ENCODE results near the gene AJUBA. TPM values are rescaled to one million over a fixed set of nuclear protein-coding genes. Genes with fewer than 3 reads are reported as not detected.
A peak's percentile ranks its signal among the peaks of the same experiment; 100 is the strongest.

AJUBA gene
- total RNA-seq, 4 donors from 2014 or later, result 18.4 to 40.5 (median 34.8) TPM

GRCh38 chr14:22978487-22978837 lies 3.9 kb downstream of the AJUBA start:
- TF ChIP-seq POLR2A (IDR thresholded peaks at IDR 0.05), result no peak
- no peak for TF ChIP-seq CTCF (IDR thresholded peaks at IDR 0.05)
- DNase-seq, result no peak
- H3K9me3 ChIP-seq, result no peaks in the 10 kb centered on the region
- intact Hi-C loops (cut with DNase I), result no loop called here
- H3K4me1 ChIP-seq, result peaks cover 29 to 48% of the 10 kb centered on the region in 2 donors
- whole genome bisulfite sequencing, 2 donors, result 68 to 78% methylated on average over 3 of the region's 3 CpGs
- H3K4me3 ChIP-seq (replicated peaks in 1 of 3), result no peak overlapping the region
- peaks cover 0 to 7% of the 10 kb centered on the region in 2 donors for H3K36me3 ChIP-seq
- H3K27ac ChIP-seq, result peak overlapping the region; percentile 81 to 89 (median 87)
- H3K27me3 ChIP-seq, result no peaks in the 10 kb centered on the region

- Histone ChIP-seq H3K27me3 (no peaks in the 10 kb centered on the region), H3K9me3 (no peaks in the 10 kb centered on the region), H3K36me3 (peaks cover 0 to 7% of the 10 kb centered on the region in 2 donors), H3K4me3 (replicated peaks in 1 of 3) (no peak overlapping the region), H3K4me1 (peaks cover 28 to 42% of the 10 kb centered on the region in 2 donors), H3K27ac (peak overlapping the region; percentile 81 to 89 (median 87))
- no peak for TF ChIP-seq CTCF (IDR thresholded peaks at IDR 0.05)
- peak in 1 of 2 donors; percentile 35 for TF ChIP-seq POLR2A (IDR thresholded peaks at IDR 0.05)
- DNase-seq, result peak; percentile 90 to 94
- WGBS, 2 donors, result 23 to 31% methylated on average over 6 to 8 of the region's 8 CpGs
- intact Hi-C loops (cut with DNase I), result no loop called here
These were observed 4.5 kb downstream of the AJUBA start for GRCh38 chr14:22977684-22978486.

GRCh38 chr14:22977434-22977683 lies 5.0 kb downstream of the AJUBA start:
- TF ChIP-seq POLR2A (IDR thresholded peaks at IDR 0.05), result no peak
- TF ChIP-seq CTCF (IDR thresholded peaks at IDR 0.05), result no peak
- peaks cover 28 to 42% of the 10 kb centered on the region in 2 donors for H3K4me1 ChIP-seq

GRCh38 chr14:22976620-22977433 lies 5.5 kb downstream of the AJUBA start:
- H3K27me3 ChIP-seq, result no peaks in the 10 kb centered on the region
- peaks cover 28 to 42% of the 10 kb centered on the region in 2 donors for H3K4me1 ChIP-seq
- peaks cover 0 to 7% of the 10 kb centered on the region in 2 donors for H3K36me3 ChIP-seq
- no peak for DNase-seq
- WGBS, 2 donors, result 38 to 55% methylated on average over 6 of the region's 6 CpGs
- H3K9me3 ChIP-seq, result no peaks in the 10 kb centered on the region
- TF ChIP-seq CTCF (IDR thresholded peaks at IDR 0.05) (no peak), POLR2A (IDR thresholded peaks at IDR 0.05) (no peak)
- no peak overlapping the region for H3K4me3 ChIP-seq (replicated peaks in 1 of 3)
- intact Hi-C loops (cut with DNase I), result no loop called here
- H3K27ac ChIP-seq, result peak overlapping the region; percentile 81 to 89 (median 87)

More at GRCh38 chr14:22977434-22977683, 5.0 kb downstream of the AJUBA start:
- DNase-seq, result no peak
- Histone ChIP-seq H3K36me3 (peaks cover 0 to 7% of the 10 kb centered on the region in 2 donors), H3K4me3 (replicated peaks in 1 of 3) (no peak overlapping the region), H3K27me3 (no peaks in the 10 kb centered on the region), H3K9me3 (no peaks in the 10 kb centered on the region), H3K27ac (peak overlapping the region; percentile 81 to 89 (median 87))
- intact Hi-C loops (cut with DNase I), result no loop called here
